ENCODE data around the gene LSM4.

Gene LSM4

GRCh38 chr19:18265582-18265981, 57.3 kb downstream of the LSM4 start:
- no peak overlapping the region for H3K4me3 ChIP-seq (ENCODE audit: low read depth, low read length)
- DNase-seq (ENCODE audit: low read depth) = no peak
- TF ChIP-seq, protein P1, sequence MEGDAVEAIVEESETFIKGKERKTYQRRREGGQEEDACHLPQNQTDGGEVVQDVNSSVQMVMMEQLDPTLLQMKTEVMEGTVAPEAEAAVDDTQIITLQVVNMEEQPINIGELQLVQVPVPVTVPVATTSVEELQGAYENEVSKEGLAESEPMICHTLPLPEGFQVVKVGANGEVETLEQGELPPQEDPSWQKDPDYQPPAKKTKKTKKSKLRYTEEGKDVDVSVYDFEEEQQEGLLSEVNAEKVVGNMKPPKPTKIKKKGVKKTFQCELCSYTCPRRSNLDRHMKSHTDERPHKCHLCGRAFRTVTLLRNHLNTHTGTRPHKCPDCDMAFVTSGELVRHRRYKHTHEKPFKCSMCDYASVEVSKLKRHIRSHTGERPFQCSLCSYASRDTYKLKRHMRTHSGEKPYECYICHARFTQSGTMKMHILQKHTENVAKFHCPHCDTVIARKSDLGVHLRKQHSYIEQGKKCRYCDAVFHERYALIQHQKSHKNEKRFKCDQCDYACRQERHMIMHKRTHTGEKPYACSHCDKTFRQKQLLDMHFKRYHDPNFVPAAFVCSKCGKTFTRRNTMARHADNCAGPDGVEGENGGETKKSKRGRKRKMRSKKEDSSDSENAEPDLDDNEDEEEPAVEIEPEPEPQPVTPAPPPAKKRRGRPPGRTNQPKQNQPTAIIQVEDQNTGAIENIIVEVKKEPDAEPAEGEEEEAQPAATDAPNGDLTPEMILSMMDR (IDR thresholded peaks at IDR 0.05; ENCODE audit: low read depth, low read length, missing control alignments) = no peak

DNA sequence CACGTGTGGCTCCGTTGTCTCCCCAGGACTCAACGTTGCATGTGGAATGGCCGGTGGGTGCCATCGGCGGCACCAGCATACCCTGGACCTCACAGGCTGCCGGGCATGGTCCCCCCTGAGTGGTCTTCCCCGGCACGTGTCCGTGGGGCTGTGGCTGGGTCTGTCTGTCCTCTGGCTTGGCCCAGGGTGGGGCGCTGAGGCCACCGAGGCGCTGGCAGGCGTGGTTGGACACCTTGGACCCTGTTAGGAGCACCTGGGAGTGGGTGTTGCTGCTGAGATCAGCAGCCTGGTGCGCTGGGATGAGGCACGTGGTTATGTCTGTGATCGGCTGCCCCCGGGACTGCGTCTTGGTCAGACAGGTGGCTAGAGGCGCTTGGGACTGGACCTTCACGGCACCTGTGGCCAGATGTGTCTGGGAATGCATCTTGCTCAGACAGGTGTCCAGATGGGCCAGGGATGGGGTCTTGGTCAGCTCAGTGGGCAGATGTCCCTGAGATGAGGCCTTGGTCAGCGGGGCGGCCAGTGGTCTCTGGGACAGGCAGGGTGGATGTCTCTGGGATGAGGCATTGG, 57.8 kb downstream of the LSM4 start:
- no peak for DNase-seq (ENCODE audit: low read depth)
- TF ChIP-seq, protein P1 (IDR thresholded peaks at IDR 0.05; ENCODE audit: low read depth, low read length, missing control alignments) = no peak

GRCh38 chr19:18264137-18264854, 58.6 kb downstream of the LSM4 start:
- no peak for DNase-seq (ENCODE audit: low read depth)
- no peak overlapping the region for H3K4me3 ChIP-seq (ENCODE audit: low read depth, low read length)
- TF ChIP-seq, protein P1 (IDR thresholded peaks at IDR 0.05; ENCODE audit: low read depth, low read length, missing control alignments) = no peak

More for the DNA sequence above, 57.8 kb downstream of the LSM4 start:
- no peak overlapping the region for H3K4me3 ChIP-seq (ENCODE audit: low read depth, low read length)

GRCh38 chr19:18263324-18264136, 59.3 kb downstream of the LSM4 start:
- TF ChIP-seq, protein P1 (IDR thresholded peaks at IDR 0.05; ENCODE audit: low read depth, low read length, missing control alignments) = no peak
- no peak overlapping the region for H3K4me3 ChIP-seq (ENCODE audit: low read depth, low read length)
- DNase-seq (ENCODE audit: low read depth) = no peak

GRCh38 chr19:18262917-18263316, 60.0 kb downstream of the LSM4 start:
- DNase-seq (ENCODE audit: low read depth) = no peak

GRCh38 chr19:18262144-18262543, 60.7 kb downstream of the LSM4 start:
- no peak for DNase-seq (ENCODE audit: low read depth)
- TF ChIP-seq, protein P1 (IDR thresholded peaks at IDR 0.05; ENCODE audit: low read depth, low read length, missing control alignments) = no peak
- H3K4me3 ChIP-seq (ENCODE audit: low read depth, low read length) = no peak overlapping the region

More at GRCh38 chr19:18262917-18263316, 60.0 kb downstream of the LSM4 start:
- no peak overlapping the region for H3K4me3 ChIP-seq (ENCODE audit: low read depth, low read length)
- TF ChIP-seq, protein P1 (IDR thresholded peaks at IDR 0.05; ENCODE audit: low read depth, low read length, missing control alignments) = no peak

Measured in GM12864 (cell line).